ENCODE results near the gene TBC1D22A.

DNA sequence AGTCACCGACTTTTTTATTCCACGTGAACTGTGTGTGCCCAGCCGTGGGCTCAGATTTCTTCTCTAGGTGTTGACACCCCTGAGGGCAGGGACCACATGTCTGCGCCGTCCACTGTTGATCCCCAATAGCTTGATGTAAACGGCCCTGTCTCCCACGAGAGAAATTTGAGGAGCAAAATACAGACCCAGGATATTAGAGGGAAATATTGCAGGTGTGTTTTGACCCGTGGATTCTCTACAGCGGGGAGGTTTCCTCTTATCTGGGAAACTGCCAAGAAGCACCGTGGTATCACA is 437.5 kb downstream of the TBC1D22A start:
- TF ChIP-seq, protein P1, sequence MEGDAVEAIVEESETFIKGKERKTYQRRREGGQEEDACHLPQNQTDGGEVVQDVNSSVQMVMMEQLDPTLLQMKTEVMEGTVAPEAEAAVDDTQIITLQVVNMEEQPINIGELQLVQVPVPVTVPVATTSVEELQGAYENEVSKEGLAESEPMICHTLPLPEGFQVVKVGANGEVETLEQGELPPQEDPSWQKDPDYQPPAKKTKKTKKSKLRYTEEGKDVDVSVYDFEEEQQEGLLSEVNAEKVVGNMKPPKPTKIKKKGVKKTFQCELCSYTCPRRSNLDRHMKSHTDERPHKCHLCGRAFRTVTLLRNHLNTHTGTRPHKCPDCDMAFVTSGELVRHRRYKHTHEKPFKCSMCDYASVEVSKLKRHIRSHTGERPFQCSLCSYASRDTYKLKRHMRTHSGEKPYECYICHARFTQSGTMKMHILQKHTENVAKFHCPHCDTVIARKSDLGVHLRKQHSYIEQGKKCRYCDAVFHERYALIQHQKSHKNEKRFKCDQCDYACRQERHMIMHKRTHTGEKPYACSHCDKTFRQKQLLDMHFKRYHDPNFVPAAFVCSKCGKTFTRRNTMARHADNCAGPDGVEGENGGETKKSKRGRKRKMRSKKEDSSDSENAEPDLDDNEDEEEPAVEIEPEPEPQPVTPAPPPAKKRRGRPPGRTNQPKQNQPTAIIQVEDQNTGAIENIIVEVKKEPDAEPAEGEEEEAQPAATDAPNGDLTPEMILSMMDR (IDR thresholded peaks at IDR 0.05) = no peak
- no peak for TF ChIP-seq POLR2A (IDR thresholded peaks at IDR 0.05)
